Stomach (tissue), 4 donors: ENCODE measurements around the gene CHRNB4.

Experiments used
- POLR2A ChIP-seq, 4 donors: fragments of 450-650 bp; IDR thresholded peaks; one replicate each; pipeline ENCODE4 v1.6.1; 2016; ENCODE audit warnings: antibody characterized with exemption in 4 of 4, control low read depth in 2 of 4, mild to moderate bottlenecking in 1 of 4, moderate library complexity in 1 of 4
- POLR2AphosphoS5 ChIP-seq, 3 donors: sonication (generic); formaldehyde crosslinking; IDR thresholded peaks; one replicate each; pipeline ENCODE4 v1.6.1; 2016; ENCODE audit warnings: antibody characterized with exemption in 3 of 3
- TF ChIP-seq, protein P1 (sequence below), 7 experiments: fragments of 450-650 bp in 4 of 7; fragments of 200-600 bp in 3 of 7; sonication (generic) in 3 of 7; IDR thresholded peaks; one replicate each; pipeline ENCODE4 v1.5.1; 2016 to 2019; ENCODE audit warnings: antibody characterized with exemption in 7 of 7, control low read depth in 2 of 7, mild to moderate bottlenecking in 1 of 7

DNA sequence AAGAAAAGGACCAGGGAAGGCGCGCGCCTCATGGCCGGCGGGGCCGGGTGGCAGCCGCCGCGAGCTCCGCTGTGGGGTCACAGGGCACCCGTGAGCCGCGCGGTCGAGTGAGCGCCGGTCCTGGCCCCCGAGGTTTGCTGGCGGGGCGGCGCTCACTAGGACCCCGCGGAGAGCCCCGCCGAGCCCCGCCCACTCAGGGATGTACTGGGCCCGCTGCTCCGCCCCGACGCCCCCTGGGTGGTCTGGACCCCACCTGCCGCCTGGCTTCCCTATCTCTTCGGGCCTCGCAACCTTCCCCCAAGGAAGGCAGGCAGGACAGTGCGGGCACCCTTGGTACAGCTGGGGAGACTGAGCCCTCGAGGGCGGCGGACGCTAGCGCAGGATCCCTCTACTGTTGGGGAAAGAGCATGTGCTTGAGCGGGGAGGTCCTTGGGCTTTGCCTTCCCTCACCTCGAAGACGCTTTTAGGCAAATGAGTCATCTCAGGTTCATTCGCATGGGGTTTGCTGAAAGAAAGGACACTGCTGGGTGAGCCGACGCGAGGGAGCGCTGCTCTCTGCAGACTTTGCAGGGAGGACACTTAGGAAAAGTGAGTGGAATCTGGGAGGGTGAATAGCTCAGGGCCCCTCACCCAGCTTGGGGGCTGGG, at the start of gene CHRNB4:
- TF ChIP-seq, protein P1, sequence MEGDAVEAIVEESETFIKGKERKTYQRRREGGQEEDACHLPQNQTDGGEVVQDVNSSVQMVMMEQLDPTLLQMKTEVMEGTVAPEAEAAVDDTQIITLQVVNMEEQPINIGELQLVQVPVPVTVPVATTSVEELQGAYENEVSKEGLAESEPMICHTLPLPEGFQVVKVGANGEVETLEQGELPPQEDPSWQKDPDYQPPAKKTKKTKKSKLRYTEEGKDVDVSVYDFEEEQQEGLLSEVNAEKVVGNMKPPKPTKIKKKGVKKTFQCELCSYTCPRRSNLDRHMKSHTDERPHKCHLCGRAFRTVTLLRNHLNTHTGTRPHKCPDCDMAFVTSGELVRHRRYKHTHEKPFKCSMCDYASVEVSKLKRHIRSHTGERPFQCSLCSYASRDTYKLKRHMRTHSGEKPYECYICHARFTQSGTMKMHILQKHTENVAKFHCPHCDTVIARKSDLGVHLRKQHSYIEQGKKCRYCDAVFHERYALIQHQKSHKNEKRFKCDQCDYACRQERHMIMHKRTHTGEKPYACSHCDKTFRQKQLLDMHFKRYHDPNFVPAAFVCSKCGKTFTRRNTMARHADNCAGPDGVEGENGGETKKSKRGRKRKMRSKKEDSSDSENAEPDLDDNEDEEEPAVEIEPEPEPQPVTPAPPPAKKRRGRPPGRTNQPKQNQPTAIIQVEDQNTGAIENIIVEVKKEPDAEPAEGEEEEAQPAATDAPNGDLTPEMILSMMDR (IDR thresholded peaks at IDR 0.05): no peak
- TF ChIP-seq POLR2AphosphoS5 (IDR thresholded peaks at IDR 0.05): no peak
- no peak for TF ChIP-seq POLR2A (IDR thresholded peaks at IDR 0.05)
